ENCODE data around the gene CTU2.

Gene CTU2

DNA sequence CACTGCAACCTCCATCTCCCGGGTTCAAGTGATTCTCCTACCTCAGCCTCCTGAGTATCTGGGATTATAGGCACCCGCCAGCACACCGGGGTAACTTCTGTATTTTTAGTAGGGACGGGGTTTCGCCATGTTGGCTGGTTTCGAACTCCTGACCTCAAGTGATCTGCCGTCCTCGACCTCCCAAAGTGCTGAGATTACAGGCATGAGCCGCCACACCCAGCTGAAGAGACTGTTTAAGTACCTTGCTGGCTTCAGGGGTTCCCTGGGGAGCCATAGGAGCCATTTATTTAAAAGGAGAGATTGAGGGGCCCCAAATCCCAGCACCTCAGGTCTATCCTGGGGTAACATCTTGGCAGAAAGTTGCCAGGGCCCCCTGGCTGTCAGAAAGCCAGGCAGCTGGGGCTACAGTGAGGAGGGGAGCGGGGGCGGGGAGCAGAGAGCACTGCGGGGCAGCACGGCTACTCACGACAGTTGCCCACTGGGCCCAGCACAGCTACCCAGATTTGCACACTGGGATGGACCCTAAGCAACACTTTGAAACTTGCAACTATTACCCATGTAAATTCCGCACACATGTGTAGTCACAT lies 21.6 kb upstream of the CTU2 start:
- DNase-seq, result no peak
- H3K27ac Mint-ChIP-seq, result no peak overlapping the region
- no peaks in the 10 kb centered on the region for H3K36me3 Mint-ChIP-seq (ENCODE audit: low read depth)
- H3K27me3 Mint-ChIP-seq (ENCODE audit: low read depth, poor library complexity), result peaks cover 75% of the 10 kb centered on the region
- H3K4me1 Mint-ChIP-seq, result peaks cover 23% of the 10 kb centered on the region
- no peak for TF ChIP-seq CTCF (IDR thresholded peaks at IDR 0.05)
- H3K9me3 Mint-ChIP-seq, result no peaks in the 10 kb centered on the region
- no peak overlapping the region for H3K4me3 Mint-ChIP-seq

DNA sequence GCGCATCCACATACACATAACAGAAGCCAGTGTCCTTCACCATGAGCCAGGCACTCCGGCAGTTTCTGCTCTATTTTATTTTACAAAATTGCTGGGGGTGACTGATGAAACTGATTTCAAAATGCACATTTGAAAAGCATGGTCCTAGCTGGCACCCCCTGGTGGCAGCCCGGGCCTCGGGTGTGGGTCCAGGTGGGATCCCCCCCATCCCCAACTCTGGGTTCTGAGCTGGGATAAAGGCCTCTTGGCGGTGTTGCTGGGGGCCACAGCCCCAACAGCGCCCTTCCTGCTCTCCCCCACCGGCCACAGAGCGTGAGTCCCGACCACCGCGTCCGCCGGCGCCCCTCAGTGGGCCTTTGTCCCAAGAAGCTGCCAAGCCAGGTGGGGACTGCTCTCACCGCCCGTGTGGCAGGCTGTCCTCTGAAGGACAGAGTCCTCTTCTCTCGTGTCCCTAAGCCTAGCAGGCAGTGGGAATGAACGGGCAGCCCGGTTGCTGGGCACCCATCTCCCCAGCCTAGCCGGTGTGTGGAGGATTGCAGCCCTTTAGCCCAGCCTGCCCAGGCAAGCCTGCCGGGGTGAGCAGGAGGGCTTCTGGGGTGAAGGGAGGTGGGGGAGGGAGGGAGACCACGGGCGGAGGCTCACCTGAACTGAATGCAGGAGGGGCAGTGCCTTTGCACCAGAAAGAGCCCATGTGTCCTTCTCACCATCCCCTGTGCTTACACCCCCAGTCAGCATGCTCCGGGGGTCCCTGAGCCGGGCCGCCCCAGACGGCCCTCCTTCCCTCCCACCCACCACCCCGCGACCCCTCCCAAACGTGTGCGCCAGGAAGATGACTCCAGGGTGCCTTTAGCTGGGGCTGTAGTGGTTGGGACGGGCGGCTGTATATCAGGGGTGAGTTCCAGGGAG lies 20.9 kb upstream of the CTU2 start:
- H3K4me1 Mint-ChIP-seq, result peaks cover 23% of the 10 kb centered on the region
- peak; percentile 49 for TF ChIP-seq CTCF (IDR thresholded peaks at IDR 0.05)
- DNase-seq, result no peak
- H3K27ac Mint-ChIP-seq, result no peak overlapping the region
- H3K9me3 Mint-ChIP-seq, result no peaks in the 10 kb centered on the region
- H3K27me3 Mint-ChIP-seq (ENCODE audit: low read depth, poor library complexity), result peaks cover 82% of the 10 kb centered on the region
- no peaks in the 10 kb centered on the region for H3K36me3 Mint-ChIP-seq (ENCODE audit: low read depth)
- H3K4me3 Mint-ChIP-seq, result no peak overlapping the region

GRCh38 chr16:88686062-88686438 lies 20.3 kb upstream of the CTU2 start:
- no peak for DNase-seq
- Mint-ChIP-seq H3K36me3 (ENCODE audit: low read depth) (no peaks in the 10 kb centered on the region), H3K4me3 (peak overlapping the region; percentile 62), H3K4me1 (peaks cover 23% of the 10 kb centered on the region), H3K27me3 (ENCODE audit: low read depth, poor library complexity) (peaks cover 89% of the 10 kb centered on the region), H3K9me3 (no peaks in the 10 kb centered on the region), H3K27ac (no peak overlapping the region)
- TF ChIP-seq CTCF (IDR thresholded peaks at IDR 0.05), result no peak

- Mint-ChIP-seq H3K9me3 (no peaks in the 10 kb centered on the region), H3K4me1 (peaks cover 23% of the 10 kb centered on the region), H3K27ac (no peak within 1 kb of the TSS), H3K36me3 (ENCODE audit: low read depth) (no peaks in the 10 kb centered on the region), H3K4me3 (peak within 1 kb of the TSS; percentile 62), H3K27me3 (ENCODE audit: low read depth, poor library complexity) (peaks cover 89% of the 10 kb centered on the region)
- TF ChIP-seq CTCF (IDR thresholded peaks at IDR 0.05), result no peak
- DNase-seq, result peak; percentile 96
These were observed 19.7 kb upstream of the CTU2 start, which contains the start of gene SNAI3 for GRCh38 chr16:88686439-88687253. Gene SNAI3, minus strand, starts transcription at chr16:88686507. Its CDS starts 101 bp downstream, at chr16:88686406.

- H3K4me3 Mint-ChIP-seq, result no peak overlapping the region
- no peak for TF ChIP-seq CTCF (IDR thresholded peaks at IDR 0.05)
- no peak overlapping the region for H3K27ac Mint-ChIP-seq
- no peaks in the 10 kb centered on the region for H3K9me3 Mint-ChIP-seq
- H3K4me1 Mint-ChIP-seq, result peaks cover 23% of the 10 kb centered on the region
- DNase-seq, result no peak
- H3K36me3 Mint-ChIP-seq (ENCODE audit: low read depth), result no peaks in the 10 kb centered on the region
- H3K27me3 Mint-ChIP-seq (ENCODE audit: low read depth, poor library complexity), result peaks cover 84% of the 10 kb centered on the region
These were observed 19.1 kb upstream of the CTU2 start for GRCh38 chr16:88687254-88687576.
